Tibial nerve (tissue), 4 donors: ENCODE measurements around the gene TMEM222. TPM values are rescaled to one million over a fixed set of nuclear protein-coding genes. Genes with fewer than 3 reads are reported as not detected.

ENCODE experiments used
- DNase-seq, 2 donors: peaks; one replicate each; pipeline ENCODE4 v3.0.0-alpha.2; 2019; ENCODE audit warnings: low spot score in 2 of 2
- H3K27ac ChIP-seq, 4 donors: fragments of 200-600 bp; sonication (generic) in 3 of 4; one replicate each; pipeline ENCODE4 v1.5.1; 2017 to 2019; ENCODE audit warnings: mild to moderate bottlenecking in 1 of 4
- H3K27me3 ChIP-seq, 2 donors: fragments of 200-600 bp; sonication (generic) in 1 of 2; one replicate each; pipeline versions ENCODE4 v1.5.1 to v1.6.0; 2017 to 2019
- H3K36me3 ChIP-seq, 3 donors: fragments of 200-600 bp; sonication (generic); one replicate each; pipeline ENCODE4 v1.5.1; 2018 to 2019
- H3K4me1 ChIP-seq, 4 donors: fragments of 200-600 bp; sonication (generic) in 3 of 4; one replicate each; pipeline ENCODE4 v1.5.1; 2017 to 2019
- H3K4me3 ChIP-seq, 4 donors: fragments of 200-600 bp; sonication (generic) in 3 of 4; one replicate each; pipeline ENCODE4 v1.5.1; 2017 to 2019; ENCODE audit warnings: mild to moderate bottlenecking in 1 of 4, moderate library complexity in 1 of 4
- H3K9me3 ChIP-seq, 4 donors: fragments of 200-600 bp; sonication (generic) in 3 of 4; one replicate each; pipeline ENCODE4 v1.5.1; 2017 to 2019
- CTCF ChIP-seq, 5 experiments: fragments of 200-600 bp in 3 of 5; fragments of 450-650 bp in 2 of 5; sonication (generic) in 3 of 5; IDR thresholded peaks; one replicate each; pipeline ENCODE4 v1.5.1; 2016 to 2019; ENCODE audit warnings: antibody characterized with exemption in 5 of 5, mild to moderate bottlenecking in 3 of 5, moderate library complexity in 2 of 5
- EP300 ChIP-seq, 2 donors: sonication (generic); formaldehyde crosslinking; IDR thresholded peaks; one replicate each; pipeline ENCODE4 v1.6.1; 2017; ENCODE audit warnings: antibody characterized with exemption in 2 of 2, mild to moderate bottlenecking in 1 of 2
- POLR2A ChIP-seq, 2 donors: fragments of 450-650 bp; IDR thresholded peaks; one replicate each; pipeline ENCODE4 v1.6.1; 2017; ENCODE audit warnings: antibody characterized with exemption in 2 of 2, mild to moderate bottlenecking in 2 of 2, moderate library complexity in 2 of 2
- WGBS, 2 donors: methylation state at CpG; one replicate each; pipeline ENCODE4 v1.1.5; 2018; 5-methylcytosine and 5-hydroxymethylcytosine counted together
- total RNA-seq, 4 donors: library from RNA; depleted of rRNA; stranded (reverse); fragments of >200 nt; gene quantifications; one replicate each; pipeline ENCODE4 v1.1.0, GENCODE V29; 2016

The TMEM222 gene
- total RNA-seq, 4 donors from 2014 or later = 21.4 to 35.4 (median 27.5) TPM

GRCh38 chr1:27358038-27358927, 36.3 kb downstream of the TMEM222 start:
- H3K4me1 ChIP-seq = peaks cover 0 to 31% (median 10%) of the 10 kb centered on the region in 4 donors
- WGBS, 2 donors = 90 to 93% methylated on average over 17 to 21 of the region's 21 CpGs
- no peak for DNase-seq
- peaks cover 3 to 98% (median 12%) of the 10 kb centered on the region in 3 donors for H3K36me3 ChIP-seq
- H3K4me3 ChIP-seq = no peak overlapping the region
- H3K27ac ChIP-seq = no peak overlapping the region
- TF ChIP-seq CTCF (IDR thresholded peaks at IDR 0.05) = no peak
- no peaks in the 10 kb centered on the region for H3K27me3 ChIP-seq
- no peaks in the 10 kb centered on the region for H3K9me3 ChIP-seq

GRCh38 chr1:27358928-27359313, 37.0 kb downstream of the TMEM222 start:
- Histone ChIP-seq H3K9me3 (no peaks in the 10 kb centered on the region), H3K4me1 (peaks cover 0 to 38% (median 11%) of the 10 kb centered on the region in 4 donors), H3K4me3 (no peak overlapping the region), H3K27ac (no peak overlapping the region), H3K36me3 (peaks cover 3 to 98% (median 12%) of the 10 kb centered on the region in 3 donors), H3K27me3 (no peaks in the 10 kb centered on the region)
- no peak for DNase-seq
- 94 to 95% methylated on average over 5 of the region's 5 CpGs for WGBS, 2 donors
- no peak for TF ChIP-seq EP300 (IDR thresholded peaks at IDR 0.05)
- no peak for TF ChIP-seq POLR2A (IDR thresholded peaks at IDR 0.05)
- no peak for TF ChIP-seq CTCF (IDR thresholded peaks at IDR 0.05)

- H3K36me3 ChIP-seq = peaks cover 3 to 98% (median 12%) of the 10 kb centered on the region in 3 donors
- no peak for DNase-seq
- WGBS, 2 donors = 61 to 72% methylated on average over 8 to 9 of the region's 9 CpGs
- TF ChIP-seq CTCF (IDR thresholded peaks at IDR 0.05) = no peak
- TF ChIP-seq EP300 (IDR thresholded peaks at IDR 0.05) = no peak
- H3K27ac ChIP-seq = no peak overlapping the region
- H3K9me3 ChIP-seq = no peaks in the 10 kb centered on the region
- no peaks in the 10 kb centered on the region for H3K27me3 ChIP-seq
- H3K4me3 ChIP-seq = no peak overlapping the region
- peaks cover 0 to 47% (median 19%) of the 10 kb centered on the region in 4 donors for H3K4me1 ChIP-seq
Observed at GRCh38 chr1:27359822-27360158, 37.8 kb downstream of the TMEM222 start.

- 49 to 52% methylated on average over 61 to 64 of the region's 71 CpGs for WGBS, 2 donors
- Histone ChIP-seq H3K36me3 (peaks cover 3 to 92% (median 12%) of the 10 kb centered on the region in 3 donors), H3K27ac (peak overlapping the region in 1 of 4 donors; percentile 16), H3K9me3 (no peaks in the 10 kb centered on the region), H3K4me3 (peak overlapping the region in 2 of 4 donors; percentile 32 to 39), H3K4me1 (peaks cover 0 to 52% (median 24%) of the 10 kb centered on the region in 4 donors), H3K27me3 (no peaks in the 10 kb centered on the region)
- TF ChIP-seq EP300 (IDR thresholded peaks at IDR 0.05) (no peak), POLR2A (IDR thresholded peaks at IDR 0.05) (no peak), CTCF (IDR thresholded peaks at IDR 0.05) (no peak)
- no peak for DNase-seq
Observed at GRCh38 chr1:27360159-27361043, 38.4 kb downstream of the TMEM222 start.

GRCh38 chr1:27361044-27361402, 39.1 kb downstream of the TMEM222 start:
- Histone ChIP-seq H3K4me1 (peaks cover 0 to 52% (median 24%) of the 10 kb centered on the region in 4 donors), H3K27me3 (no peaks in the 10 kb centered on the region), H3K27ac (no peak overlapping the region), H3K4me3 (no peak overlapping the region), H3K9me3 (no peaks in the 10 kb centered on the region), H3K36me3 (peaks cover 2 to 86% (median 12%) of the 10 kb centered on the region in 3 donors)
- 78 to 81% methylated on average over 21 of the region's 21 CpGs for WGBS, 2 donors
- TF ChIP-seq POLR2A (IDR thresholded peaks at IDR 0.05) (no peak), EP300 (IDR thresholded peaks at IDR 0.05) (no peak)
- no peak for DNase-seq
